Right lobe of liver (tissue), 6 donors: ENCODE results near the gene SCMH1. TPM values are rescaled to one million over a fixed set of nuclear protein-coding genes. Genes with fewer than 3 reads are reported as not detected.
A peak's percentile ranks its signal among the peaks of the same experiment; 100 is the strongest.
"Not testable (repeated sequence)": the region's sequence is repeated elsewhere in the genome, so short reads cannot be mapped to it uniquely, and the experiment has no call there.

Source experiments
- ATAC-seq, 4 donors: fragments of 200-7000 bp; cut with Tn5 transposase; one replicate each; pipeline ENCODE4 v1.9.1; 2020; ENCODE audit warnings: mild to moderate bottlenecking in 4 of 4, moderate library complexity in 4 of 4
- DNase-seq, 3 donors: peaks; one replicate each; pipeline ENCODE4 v3.0.0-alpha.2; 2020
- H3K27ac ChIP-seq, 3 donors: fragments of 200-600 bp; one replicate each; pipeline ENCODE4 v1.8.0; 2022
- H3K27me3 ChIP-seq, 2 donors: fragments of 200-600 bp; one replicate each; pipeline ENCODE4 v1.8.0; 2022
- H3K36me3 ChIP-seq, 4 donors: fragments of 200-600 bp; sonication (generic) in 1 of 4; one replicate each; pipeline versions ENCODE4 v1.5.1 to v1.8.0; 2017 to 2022; ENCODE audit warnings: control low read depth in 1 of 4
- H3K4me1 ChIP-seq, 4 donors: fragments of 200-600 bp; sonication (generic) in 1 of 4; one replicate each; pipeline versions ENCODE4 v1.5.1 to v1.8.0; 2017 to 2022; ENCODE audit warnings: control low read depth in 1 of 4
- H3K4me3 ChIP-seq, 3 donors: fragments of 200-600 bp; one replicate each; pipeline ENCODE4 v1.8.0; 2022
- H3K9me3 ChIP-seq, 4 donors: fragments of 200-600 bp; sonication (generic) in 1 of 4; one replicate each; pipeline versions ENCODE4 v1.5.1 to v1.8.0; 2017 to 2022; ENCODE audit warnings: control low read depth in 1 of 4
- POLR2A ChIP-seq: fragments of 450-650 bp; IDR thresholded peaks from one replicate; pipeline ENCODE4 v1.6.1; 2017; ENCODE audit warnings: antibody characterized with exemption, mild to moderate bottlenecking
- WGBS: methylation state at CpG from one replicate; pipeline ENCODE4 v1.1.6; 2018; ENCODE audit warnings: low coverage, low lambda C conversion rate; ENCODE audit not compliant: insufficient coverage; ENCODE audit errors: missing lambda C conversion rate; 5-methylcytosine and 5-hydroxymethylcytosine counted together
- intact Hi-C, 2 donors: fragments of 100-400 bp; cut with DNase I; formaldehyde crosslinking; loops; one replicate each; pipeline versions ENCODE4 v1.11.2 to v1.14.1; 2022
- total RNA-seq, 6 experiments: library from RNA; depleted of rRNA in 2 of 6; stranded (reverse); fragments of >200 nt in 2 of 6; fragmentation: NEBNext Ultra II Directional in 3 of 6; extraction: Animal tissue kit (Norgen Biotek cat#: 25700) in 3 of 6; gene quantifications; one replicate each; pipeline versions ENCODE4 v1.1.0 to v1.2.4, GENCODE V29; 2016 to 2023
- TF ChIP-seq, protein P1 (sequence below), 4 donors: fragments of 200-600 bp in 3 of 4; fragments of 450-650 bp in 1 of 4; IDR thresholded peaks; one replicate each; pipeline versions ENCODE4 v1.5.1 to v1.8.0; 2016 to 2022; ENCODE audit warnings: antibody characterized with exemption in 4 of 4, mild to moderate bottlenecking in 2 of 4
- donor health status: DM: no; HTN: yes; CAD: no.
- donor health status: DM: no; HTN: no; CAD: no.
- donor health status: DM: no; HTN: no; CAD: no.
- donor health status: DM: no; HTN: yes; CAD: no.
- donor health status: DM: no; HTN: yes; CAD: no.

SCMH1 gene
- total RNA-seq, 6 experiments from 2014 or later: 6.6 to 16.9 (median 13.1) TPM

DNA sequence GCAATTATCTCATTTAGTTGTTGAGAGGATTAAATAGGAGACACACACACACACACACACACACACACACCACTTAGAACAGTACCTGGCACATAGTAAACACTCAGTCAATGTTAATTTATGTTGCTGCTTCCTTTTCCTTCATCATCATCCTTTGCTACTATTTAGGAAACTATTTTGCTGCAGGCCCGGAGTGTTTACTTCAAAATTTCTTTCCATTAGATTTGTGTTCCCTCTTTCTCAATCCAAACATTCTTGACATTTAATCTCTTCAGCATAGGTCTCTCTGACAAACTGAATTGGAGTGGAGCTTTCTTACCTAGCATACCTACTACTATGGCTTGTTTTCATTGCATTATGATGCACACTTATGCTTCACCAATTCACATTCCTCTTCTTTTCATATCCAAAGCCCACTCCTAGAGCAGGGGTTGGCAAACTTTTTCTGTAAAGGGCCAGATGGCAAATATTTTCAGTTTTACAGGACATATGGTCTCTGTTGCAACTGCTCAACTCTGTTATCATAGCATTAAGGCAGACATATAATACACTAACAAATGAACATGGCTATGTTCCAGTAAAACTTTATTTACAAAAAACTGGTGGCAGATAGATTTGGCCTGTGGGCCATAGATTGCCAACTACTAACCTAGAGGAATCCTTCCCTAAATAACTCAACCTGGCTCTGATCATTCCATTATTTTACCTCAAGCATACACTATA, 49.5 kb downstream of the SCMH1 start:
- no peak for DNase-seq
- Histone ChIP-seq H3K4me3 (no peak overlapping the region), H3K4me1 (no peaks in the 10 kb centered on the region), H3K27me3 (no peaks in the 10 kb centered on the region), H3K9me3 (no peaks in the 10 kb centered on the region), H3K27ac (no peak overlapping the region), H3K36me3 (no peaks in the 10 kb centered on the region)
- intact Hi-C loops: no loop called here
- ATAC-seq: no peak
- no peak for TF ChIP-seq POLR2A
- TF ChIP-seq, protein P1, sequence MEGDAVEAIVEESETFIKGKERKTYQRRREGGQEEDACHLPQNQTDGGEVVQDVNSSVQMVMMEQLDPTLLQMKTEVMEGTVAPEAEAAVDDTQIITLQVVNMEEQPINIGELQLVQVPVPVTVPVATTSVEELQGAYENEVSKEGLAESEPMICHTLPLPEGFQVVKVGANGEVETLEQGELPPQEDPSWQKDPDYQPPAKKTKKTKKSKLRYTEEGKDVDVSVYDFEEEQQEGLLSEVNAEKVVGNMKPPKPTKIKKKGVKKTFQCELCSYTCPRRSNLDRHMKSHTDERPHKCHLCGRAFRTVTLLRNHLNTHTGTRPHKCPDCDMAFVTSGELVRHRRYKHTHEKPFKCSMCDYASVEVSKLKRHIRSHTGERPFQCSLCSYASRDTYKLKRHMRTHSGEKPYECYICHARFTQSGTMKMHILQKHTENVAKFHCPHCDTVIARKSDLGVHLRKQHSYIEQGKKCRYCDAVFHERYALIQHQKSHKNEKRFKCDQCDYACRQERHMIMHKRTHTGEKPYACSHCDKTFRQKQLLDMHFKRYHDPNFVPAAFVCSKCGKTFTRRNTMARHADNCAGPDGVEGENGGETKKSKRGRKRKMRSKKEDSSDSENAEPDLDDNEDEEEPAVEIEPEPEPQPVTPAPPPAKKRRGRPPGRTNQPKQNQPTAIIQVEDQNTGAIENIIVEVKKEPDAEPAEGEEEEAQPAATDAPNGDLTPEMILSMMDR (IDR thresholded peaks at IDR 0.05): no peak
- WGBS: 57% methylated on average over 1 of the region's 1 CpG

DNA sequence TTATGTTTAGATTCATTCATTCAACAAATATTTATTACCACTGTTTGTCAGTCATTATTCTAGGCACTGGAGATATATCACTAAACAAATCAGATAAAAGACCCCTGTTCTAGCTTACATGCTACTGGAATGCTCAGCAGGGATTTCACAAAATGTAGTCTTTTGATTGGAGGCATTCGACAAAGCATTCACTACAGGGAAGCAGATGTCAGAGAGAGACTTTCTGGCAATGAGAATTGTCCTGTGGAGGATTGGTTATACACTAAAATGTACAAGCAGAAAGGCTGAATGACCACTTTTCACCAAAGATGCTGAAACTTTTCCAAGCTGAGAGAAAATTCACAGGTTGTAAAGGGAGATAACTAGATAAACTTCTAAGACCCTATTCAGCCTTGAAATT, 57.7 kb downstream of the SCMH1 start:
- TF ChIP-seq, protein P1 (IDR thresholded peaks at IDR 0.05): no peak
- no peak for TF ChIP-seq POLR2A
- intact Hi-C loops: no loop called here
- Histone ChIP-seq H3K27me3 (no peaks in the 10 kb centered on the region), H3K4me1 (no peaks in the 10 kb centered on the region), H3K4me3 (no peak overlapping the region), H3K36me3 (no peaks in the 10 kb centered on the region), H3K27ac (no peak overlapping the region), H3K9me3 (no peaks in the 10 kb centered on the region)
- WGBS: 100% methylated on average over 1 of the region's 1 CpG
- DNase-seq: no peak
- no peak for ATAC-seq

DNA sequence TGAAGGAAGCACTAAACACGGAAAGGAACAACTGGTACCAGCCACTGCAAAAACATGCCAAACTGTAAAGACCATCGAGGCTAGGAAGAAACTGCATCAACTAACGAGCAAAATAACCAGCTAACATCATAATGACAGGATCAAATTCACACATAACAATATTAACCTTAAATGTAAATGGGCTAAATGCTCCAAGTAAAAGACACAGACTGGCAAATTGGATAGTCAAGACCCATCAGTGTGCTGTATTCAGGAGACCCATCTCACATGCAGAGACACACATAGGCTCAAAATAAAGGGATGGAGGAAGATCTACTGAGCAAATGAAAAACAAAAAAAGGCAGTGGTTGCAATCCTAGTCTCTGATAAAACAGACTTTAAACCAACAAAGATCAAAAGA, 63.9 kb downstream of the SCMH1 start:
- H3K27me3 ChIP-seq, ATAC-seq, H3K36me3 ChIP-seq, intact Hi-C loops, H3K4me3 ChIP-seq, DNase-seq, H3K4me1 ChIP-seq, H3K27ac ChIP-seq, H3K9me3 ChIP-seq: not testable (repeated sequence)
- WGBS: 100% methylated on average over 1 of the region's 3 CpGs

DNA sequence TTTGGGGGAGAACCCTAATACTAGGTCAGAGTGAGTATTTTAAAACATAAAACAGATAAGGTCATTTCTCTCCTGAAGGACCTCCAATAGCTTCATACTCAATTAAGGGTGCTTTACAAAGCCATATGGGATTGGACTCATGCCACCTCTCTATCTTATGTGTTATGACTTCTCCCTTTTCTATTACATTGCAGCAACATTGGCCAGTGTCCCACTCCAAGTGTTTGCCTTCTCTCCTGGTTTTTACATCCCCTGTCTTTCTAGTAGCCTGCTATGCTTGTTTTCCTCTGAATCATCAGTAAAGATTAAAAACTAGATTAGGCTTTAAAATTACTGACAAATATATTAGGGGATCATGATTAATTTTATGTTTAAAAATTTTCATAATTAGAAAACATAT, 66.6 kb downstream of the SCMH1 start:
- no peak overlapping the region for H3K4me3 ChIP-seq
- ATAC-seq (no peak), DNase-seq (no peak)
- H3K9me3 ChIP-seq: no peaks in the 10 kb centered on the region
- TF ChIP-seq, protein P1 (IDR thresholded peaks at IDR 0.05): no peak
- TF ChIP-seq POLR2A: no peak
- no peak overlapping the region for H3K27ac ChIP-seq
- intact Hi-C loops: no loop called here
- peaks cover 0 to under 1% (median 0%) of the 10 kb centered on the region in 4 donors for H3K4me1 ChIP-seq
- H3K27me3 ChIP-seq: no peaks in the 10 kb centered on the region
- H3K36me3 ChIP-seq: no peaks in the 10 kb centered on the region

DNA sequence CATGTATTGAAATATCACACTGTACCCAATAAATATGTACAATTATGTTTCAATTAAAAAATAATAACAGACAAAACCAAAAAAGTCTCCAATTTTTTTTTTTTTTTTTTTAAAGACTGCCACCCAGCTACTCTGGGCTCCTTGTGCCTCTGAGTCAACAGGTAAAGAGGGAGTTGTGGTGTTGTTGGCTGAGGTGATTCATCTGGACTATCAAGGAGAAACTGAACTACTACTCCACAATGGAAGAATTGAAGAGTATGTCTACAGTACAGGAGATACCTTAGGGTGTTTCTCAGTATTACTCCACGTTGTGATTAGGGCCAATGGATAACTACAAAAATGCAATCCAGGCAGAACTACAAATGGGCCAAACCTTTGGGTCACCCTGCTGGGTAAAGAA, 67.9 kb downstream of the SCMH1 start:
- Histone ChIP-seq H3K27ac (no peak overlapping the region), H3K4me1 (peaks cover 0 to 14% (median 3%) of the 10 kb centered on the region in 4 donors), H3K9me3 (no peaks in the 10 kb centered on the region), H3K27me3 (no peaks in the 10 kb centered on the region), H3K36me3 (no peaks in the 10 kb centered on the region), H3K4me3 (no peak overlapping the region)
- no peak for DNase-seq
- 80% methylated on average over 1 of the region's 1 CpG for WGBS
- TF ChIP-seq, protein P1 (IDR thresholded peaks at IDR 0.05): no peak
- no peak for TF ChIP-seq POLR2A
- intact Hi-C loops: no loop called here
- ATAC-seq: peak in 1 of 4 donors; percentile 28
